Lung (tissue), 12 donors: Measurements from ENCODE around the gene NLRP8. TPM values are rescaled to one million over a fixed set of nuclear protein-coding genes. Genes with fewer than 3 reads are reported as not detected.
A peak's percentile ranks its signal among the peaks of the same experiment; 100 is the strongest.

Source experiments
- ATAC-seq: fragments of 200-7000 bp; cut with Tn5 transposase; one replicate; pipeline ENCODE4 v1.9.1; 2020; ENCODE audit warnings: moderate number of reproducible peaks; ENCODE audit not compliant: insufficient read depth, low FRiP score
- DNase-seq, 3 donors: peaks; one replicate each; pipeline ENCODE4 v3.0.0-alpha.2; 2013 to 2017
- H3K27ac ChIP-seq, 2 donors: one replicate each; pipeline ENCODE4 v1.5.1; 2013; ENCODE audit warnings: mild to moderate bottlenecking in 2 of 2, moderate library complexity in 2 of 2, control low read depth in 1 of 2, inconsistent platforms in 1 of 2, low read depth in 1 of 2, low read length in 1 of 2
- H3K27me3 ChIP-seq, 3 donors: one replicate each; pipeline ENCODE4 v1.5.1; 2013; ENCODE audit warnings: low read length in 2 of 3; ENCODE audit not compliant: control insufficient read depth in 3 of 3, insufficient read depth in 3 of 3
- H3K36me3 ChIP-seq, 4 donors: one replicate each; pipeline ENCODE4 v1.5.1; 2013; ENCODE audit warnings: low read length in 4 of 4, mild to moderate bottlenecking in 1 of 4, moderate library complexity in 1 of 4; ENCODE audit not compliant: control insufficient read depth in 4 of 4, insufficient read depth in 4 of 4
- H3K4me1 ChIP-seq, 5 donors: one replicate each; pipeline ENCODE4 v1.5.1; 2013; ENCODE audit warnings: low read length in 5 of 5, mild to moderate bottlenecking in 2 of 5, moderate library complexity in 1 of 5; ENCODE audit not compliant: control insufficient read depth in 5 of 5, insufficient read depth in 5 of 5
- H3K4me3 ChIP-seq: one replicate; pipeline ENCODE4 v1.5.1; 2013; ENCODE audit warnings: mild to moderate bottlenecking, control low read depth, moderate library complexity
- H3K9ac ChIP-seq, 2 donors: one replicate each; pipeline ENCODE4 v1.5.1; 2013; ENCODE audit warnings: low read length in 2 of 2, control low read depth in 1 of 2; ENCODE audit not compliant: insufficient read depth in 1 of 2
- H3K9me3 ChIP-seq, 4 donors: one replicate each; pipeline ENCODE4 v1.5.1; 2013; ENCODE audit warnings: low read length in 3 of 4, mild to moderate bottlenecking in 1 of 4, moderate library complexity in 1 of 4; ENCODE audit not compliant: control insufficient read depth in 4 of 4, insufficient read depth in 3 of 4
- CTCF ChIP-seq: IDR thresholded peaks from 2 replicates; pipeline ENCODE4 v1.5.1; 2012; ENCODE audit warnings: mild to moderate bottlenecking; ENCODE audit errors: control extremely low read depth, extremely low read depth
- WGBS, 2 donors: extraction: QIAGEN DNeasy Blood & Tissue Kit; methylation state at CpG; one replicate each; pipeline ENCODE4 v1.1.7; 2013; 5-methylcytosine and 5-hydroxymethylcytosine counted together
- polyA plus RNA-seq, 2 donors: library from polyadenylated mRNA; stranded (reverse); fragments of 200-250 nt; gene quantifications; one replicate each; pipeline ENCODE4 v1.2.1, GENCODE V29; 2013
- total RNA-seq, 2 donors: library from RNA; depleted of rRNA in 1 of 2; stranded (reverse); fragments of >200 nt in 1 of 2; gene quantifications; one replicate each; pipeline ENCODE4 v1.2.1, GENCODE V29; 2014 to 2021
- donor health status: control.
- donor health status: control.
- donor health status: Bipolar disorder and iron deficiency.
- donor health status: healthy.
- donor health status: DM: yes; HTN: yes; CAD: no.

NLRP8 gene
- total and polyA plus RNA-seq, 4 donors = not detected

GRCh38 chr19:55985254-55985653 lies 37.6 kb downstream of the NLRP8 start:
- Histone ChIP-seq H3K4me3 (no peak overlapping the region), H3K4me1 (no peaks in the 10 kb centered on the region), H3K36me3 (no peaks in the 10 kb centered on the region), H3K9ac (no peak overlapping the region), H3K27me3 (no peaks in the 10 kb centered on the region), H3K27ac (no peak overlapping the region), H3K9me3 (peaks cover 0 to 8% (median 0%) of the 10 kb centered on the region in 4 donors)
- DNase-seq = no peak
- WGBS, 2 donors = 76 to 82% methylated on average over 1 of the region's 1 CpG
- TF ChIP-seq CTCF = no peak
- ATAC-seq = no peak

GRCh38 chr19:55986487-55986886 lies 38.9 kb downstream of the NLRP8 start, which contains the start of gene NLRP5:
NLRP5 (plus strand) TSS chr19:55986775.
- Histone ChIP-seq H3K9ac (no peak within 1 kb of the TSS), H3K4me3 (no peak within 1 kb of the TSS), H3K36me3 (no peaks in the 10 kb centered on the region), H3K4me1 (no peaks in the 10 kb centered on the region), H3K27me3 (no peaks in the 10 kb centered on the region), H3K9me3 (peaks cover 0 to 8% (median 0%) of the 10 kb centered on the region in 4 donors), H3K27ac (no peak within 1 kb of the TSS)
- WGBS, 2 donors = 37 to 43% methylated on average over 10 of the region's 10 CpGs
- no peak for TF ChIP-seq CTCF
- DNase-seq = no peak
- no peak for ATAC-seq

- WGBS, 2 donors = 73 to 81% methylated on average over 5 of the region's 5 CpGs
- Histone ChIP-seq H3K27me3 (no peaks in the 10 kb centered on the region), H3K4me3 (no peak overlapping the region), H3K9me3 (peaks cover 0 to 6% (median 2%) of the 10 kb centered on the region in 4 donors), H3K27ac (no peak overlapping the region), H3K4me1 (no peaks in the 10 kb centered on the region), H3K36me3 (no peaks in the 10 kb centered on the region), H3K9ac (no peak overlapping the region)
- ATAC-seq (no peak), DNase-seq (no peak)
- TF ChIP-seq CTCF = no peak
Measured at GRCh38 chr19:55990831-55991230, 43.2 kb downstream of the NLRP8 start.

- no peaks in the 10 kb centered on the region for H3K27me3 ChIP-seq
- WGBS, 2 donors = 35 to 39% methylated on average over 1 of the region's 1 CpG
- no peak for TF ChIP-seq CTCF
- no peak overlapping the region for H3K9ac ChIP-seq
- ATAC-seq (no peak), DNase-seq (peak in 1 of 3 donors; percentile 0)
- H3K4me1 ChIP-seq = no peaks in the 10 kb centered on the region
- H3K36me3 ChIP-seq = no peaks in the 10 kb centered on the region
- H3K4me3 ChIP-seq = no peak overlapping the region
- peaks cover 0 to 4% (median 0%) of the 10 kb centered on the region in 4 donors for H3K9me3 ChIP-seq
- no peak overlapping the region for H3K27ac ChIP-seq
Measured at GRCh38 chr19:55993492-55993891, 45.9 kb downstream of the NLRP8 start.
